GM20000 (cell line): Measurements from ENCODE around the gene KCP.

Experiments
- DNase-seq: peaks from one replicate; pipeline ENCODE4 v3.0.0; 2012; ENCODE audit warnings: low spot score
- CTCF ChIP-seq: IDR thresholded peaks from 2 replicates; pipeline ENCODE4 v1.5.1; 2012; ENCODE audit warnings: mild to moderate bottlenecking, control low read depth; ENCODE audit errors: extremely low read depth, missing control alignments

Gene KCP

GRCh38 chr7:128931965-128932861 lies 21.7 kb upstream of the KCP start:
- no peak for TF ChIP-seq CTCF
- DNase-seq: no peak

- no peak for TF ChIP-seq CTCF
- no peak for DNase-seq
Measured at GRCh38 chr7:128931190-128931798, 20.8 kb upstream of the KCP start.

- no peak for DNase-seq
- TF ChIP-seq CTCF: no peak
Measured at GRCh38 chr7:128928882-128929788, 18.6 kb upstream of the KCP start.

- no peak for TF ChIP-seq CTCF
- DNase-seq: no peak
Measured at GRCh38 chr7:128928159-128928813, 17.8 kb upstream of the KCP start.

- no peak for DNase-seq
- TF ChIP-seq CTCF: no peak
Measured at GRCh38 chr7:128924707-128925588, 14.4 kb upstream of the KCP start.

GRCh38 chr7:128923411-128923800 lies 12.9 kb upstream of the KCP start:
- no peak for DNase-seq

More at GRCh38 chr7:128923411-128923800, 12.9 kb upstream of the KCP start:
- TF ChIP-seq CTCF: no peak
